A549 (cell line): ENCODE measurements around the gene CCDC97. TPM values are rescaled to one million over a fixed set of nuclear protein-coding genes. Genes with fewer than 3 reads are reported as not detected.
A peak's percentile ranks its signal among the peaks of the same experiment; 100 is the strongest.

Source experiments
- ATAC-seq, 2 experiments: fragments of 200-7000 bp in 1 of 2; fragments of >200 bp in 1 of 2; cut with Nextera tagmentation in 1 of 2; cut with Tn5 transposase in 1 of 2; 3 replicates each; pipeline versions ENCODE4 v1.8.0 to v1.9.1; 2018 to 2020; ENCODE audit warnings: mild to moderate bottlenecking in 1 of 2, moderate library complexity in 1 of 2
- CTCF ChIA-PET: fragments of 300-600 bp; sonication (Branson Sonifier 250); formaldehyde crosslinking; extraction: SDS; loops from one replicate; lab custom pipeline; 2021; ENCODE audit warnings: antibody characterized with exemption, inconsistent platforms; lab: Yijun Ruan, JAX
- POLR2A ChIA-PET: fragments of 350-600 bp; formaldehyde crosslinking; extraction: SDS; loops from one replicate; lab custom pipeline; 2021; ENCODE audit warnings: antibody characterized with exemption, inconsistent platforms; lab: Yijun Ruan, JAX
- DNase-seq, 2 experiments: peaks; one replicate each; pipeline versions ENCODE4 v3.0.0 to v3.0.0-alpha.2; 2011 to 2016; ENCODE audit warnings: low read depth in 1 of 2, low spot score in 1 of 2
- FAIRE-seq: peaks from 2 replicates; lab custom pipeline; 2011; peaks lifted over from hg19 to GRCh38; lab: Jason Lieb, UNC
- H3K27ac ChIP-seq, 2 experiments: fragments of >200 bp; sonication (Bioruptor Twin); formaldehyde crosslinking; 3 replicates each; pipeline ENCODE4 v1.5.1; 2016 to 2017
- H3K4me1 ChIP-seq: fragments of >200 bp; sonication (Bioruptor Twin); formaldehyde crosslinking; 3 replicates; pipeline ENCODE4 v1.6.1; 2016
- H3K4me2 ChIP-seq: fragments of >200 bp; sonication (Bioruptor Twin); formaldehyde crosslinking; 3 replicates; pipeline ENCODE4 v1.6.1; 2016
- H3K4me3 ChIP-seq: fragments of >200 bp; sonication (Bioruptor Twin); formaldehyde crosslinking; 3 replicates; pipeline ENCODE4 v1.5.1; 2016
- H3K9me3 ChIP-seq: fragments of >200 bp; sonication (Bioruptor Twin); formaldehyde crosslinking; 3 replicates; pipeline ENCODE4 v1.6.1; 2016
- ATOH8 ChIP-seq: fragments of 250-450 bp; sonication (Bioruptor Pico); IDR thresholded peaks from 2 replicates; pipeline ENCODE4 v1.5.0; 2020; ENCODE audit warnings: low read depth, mild to moderate bottlenecking, moderate library complexity
- BHLHE40 ChIP-seq: IDR thresholded peaks from 2 replicates; pipeline ENCODE4 v1.6.1; 2012; ENCODE audit warnings: low read depth, low read length, inconsistent platforms
- CBX2 ChIP-seq: fragments of 200-600 bp; sonication (generic); IDR thresholded peaks from 2 replicates; pipeline ENCODE4 v1.6.1; 2016; ENCODE audit warnings: low read depth, mild to moderate bottlenecking, borderline replicate concordance
- CEBPB ChIP-seq, 2 experiments: fragments of >200 bp in 1 of 2; sonication (Bioruptor Twin) in 1 of 2; formaldehyde crosslinking in 1 of 2; IDR thresholded peaks; 2 replicates each; pipeline ENCODE4 v1.6.1; 2012 to 2016
- CTCF ChIP-seq: fragments of >200 bp; sonication (Bioruptor Twin); formaldehyde crosslinking; IDR thresholded peaks from 3 replicates; pipeline ENCODE4 v1.5.1; 2016
- EHMT2 ChIP-seq: fragments of 200-600 bp; sonication (generic); IDR thresholded peaks from 2 replicates; pipeline ENCODE4 v1.6.1; 2016; ENCODE audit warnings: antibody characterized with exemption, low read depth, mild to moderate bottlenecking, moderate library complexity
- EP300 ChIP-seq, 2 experiments: fragments of >200 bp; sonication (Bioruptor Twin); formaldehyde crosslinking; IDR thresholded peaks; 2 replicates in 1 of 2; 3 replicates in 1 of 2; pipeline ENCODE4 v1.6.1; 2016 to 2017
- ESRRA ChIP-seq: fragments of 150-350 bp; IDR thresholded peaks from 2 replicates; pipeline ENCODE4 v1.6.1; 2014; ENCODE audit warnings: mild to moderate bottlenecking, low read length, borderline replicate concordance
- FOSB ChIP-seq: fragments of 250-450 bp; sonication (Bioruptor Pico); IDR thresholded peaks from 2 replicates; pipeline ENCODE4 v1.5.0; 2020; ENCODE audit warnings: mild to moderate bottlenecking, moderate library complexity
- FOXS1 ChIP-seq: fragments of 250-450 bp; sonication (Bioruptor Pico); IDR thresholded peaks from 2 replicates; pipeline ENCODE4 v1.5.0; 2020; ENCODE audit warnings: mild to moderate bottlenecking, moderate library complexity
- HDAC2 ChIP-seq: fragments of 200-600 bp; sonication (generic); IDR thresholded peaks from 2 replicates; pipeline ENCODE4 v1.6.1; 2016
- HES2 ChIP-seq: fragments of >200 bp; sonication (Bioruptor Twin); formaldehyde crosslinking; IDR thresholded peaks from 2 replicates; pipeline ENCODE4 v1.6.1; 2016
- HEYL ChIP-seq: fragments of 250-450 bp; sonication (Bioruptor Pico); IDR thresholded peaks from 2 replicates; pipeline ENCODE4 v1.8.0; 2021; ENCODE audit warnings: mild to moderate bottlenecking, moderate library complexity
- HOXA7 ChIP-seq: fragments of 250-450 bp; sonication (Bioruptor Pico); IDR thresholded peaks from 2 replicates; pipeline ENCODE4 v1.5.0; 2020; ENCODE audit warnings: mild to moderate bottlenecking, moderate library complexity
- HOXB13 ChIP-seq: fragments of 250-450 bp; sonication (Bioruptor Pico); IDR thresholded peaks from 2 replicates; pipeline ENCODE4 v1.5.0; 2020; ENCODE audit warnings: low read depth, mild to moderate bottlenecking, moderate library complexity
- HOXB5 ChIP-seq: fragments of 250-450 bp; sonication (Bioruptor Pico); IDR thresholded peaks from 2 replicates; pipeline ENCODE4 v1.5.0; 2020; ENCODE audit warnings: mild to moderate bottlenecking, moderate library complexity
- JUN ChIP-seq, 2 experiments: fragments of >200 bp; sonication (Bioruptor Twin); formaldehyde crosslinking; IDR thresholded peaks; 2 replicates in 1 of 2; 3 replicates in 1 of 2; pipeline ENCODE4 v1.6.1; 2016 to 2017
- JUNB ChIP-seq: fragments of >200 bp; sonication (Bioruptor Twin); formaldehyde crosslinking; IDR thresholded peaks from 2 replicates; pipeline ENCODE4 v1.6.1; 2016
- MAFK ChIP-seq: fragments of 450-650 bp; IDR thresholded peaks from 2 replicates; pipeline ENCODE4 v1.6.1; 2014; ENCODE audit not compliant: partially characterized antibody
- MAZ ChIP-seq: fragments of 150-350 bp; IDR thresholded peaks from 2 replicates; pipeline ENCODE4 v1.6.1; 2014; ENCODE audit warnings: antibody characterized with exemption, low read depth, low read length, borderline replicate concordance
- NR3C1 ChIP-seq: fragments of >200 bp; sonication (Bioruptor Twin); formaldehyde crosslinking; IDR thresholded peaks from 3 replicates; pipeline ENCODE4 v1.6.1; 2017
- PBX3 ChIP-seq: IDR thresholded peaks from 2 replicates; pipeline ENCODE4 v1.6.1; 2012
- POLR2AphosphoS2 ChIP-seq: conservative IDR thresholded peaks from 2 replicates; pipeline ENCODE4 v1.6.1; 2012; ENCODE audit warnings: low read length, improper control_type of control experiment, inconsistent platforms
- RARB ChIP-seq: fragments of 250-450 bp; sonication (Bioruptor Pico); IDR thresholded peaks from 2 replicates; pipeline ENCODE4 v1.8.0; 2021; ENCODE audit warnings: mild to moderate bottlenecking, moderate library complexity
- RCOR1 ChIP-seq: fragments of 150-350 bp; IDR thresholded peaks from 2 replicates; pipeline ENCODE4 v1.6.1; 2014; ENCODE audit warnings: antibody characterized with exemption, low read length, low read depth
- REST ChIP-seq: fragments of 200-600 bp; sonication (generic); IDR thresholded peaks from 2 replicates; pipeline ENCODE4 v1.6.1; 2016; ENCODE audit warnings: antibody characterized with exemption, mild to moderate bottlenecking, moderate library complexity
- RNF2 ChIP-seq: fragments of 200-600 bp; sonication (generic); IDR thresholded peaks from 2 replicates; pipeline ENCODE4 v1.6.1; 2016; ENCODE audit warnings: low read depth, mild to moderate bottlenecking, antibody characterized with exemption, moderate library complexity, borderline replicate concordance
- SREBF2 ChIP-seq: fragments of 450-650 bp; IDR thresholded peaks from 2 replicates; pipeline ENCODE4 v1.6.1; 2014; ENCODE audit warnings: mild to moderate bottlenecking, moderate library complexity
- USF2 ChIP-seq: fragments of 450-650 bp; IDR thresholded peaks from 2 replicates; pipeline ENCODE4 v1.6.1; 2014; ENCODE audit warnings: antibody characterized with exemption
- ZNF302 ChIP-seq: fragments of 250-450 bp; sonication (Bioruptor Pico); IDR thresholded peaks from 2 replicates; pipeline ENCODE4 v1.9.0; 2021; ENCODE audit warnings: inconsistent platforms, mild to moderate bottlenecking, moderate library complexity
- ZSCAN20 ChIP-seq: fragments of 250-450 bp; sonication (Bioruptor Pico); IDR thresholded peaks from 2 replicates; pipeline ENCODE4 v1.8.0; 2022; ENCODE audit warnings: mild to moderate bottlenecking, moderate library complexity
- WGBS: methylation state at CpG from one replicate; pipeline ENCODE4 v1.1.6; 2017; ENCODE audit errors: missing lambda C conversion rate; 5-methylcytosine and 5-hydroxymethylcytosine counted together
- polyA minus RNA-seq: library from RNA; depleted of rRNA, polyadenylated mRNA; stranded (reverse); fragments of >200 nt; gene quantifications from 2 replicates; pipeline ENCODE4 v1.2.3, GENCODE V29; 2011; rRNA and poly(A)+ RNA removed
- polyA plus RNA-seq, 4 experiments: library from polyadenylated mRNA; depleted of rRNA in 3 of 4; stranded (reverse); fragments of >200 nt; fragmentation: RNase III in 1 of 4; extraction: RNeasy Plus Mini Kit Qiagen cat#74134 plus additional on column Dnase treatment in 1 of 4; gene quantifications; 2 replicates in 3 of 4; 3 replicates in 1 of 4; pipeline ENCODE4 v1.2.3, GENCODE V29; 2011 to 2017

CCDC97 gene
- 18.7 and 21.4 TPM in 2 replicates for polyA plus RNA-seq (2011; rRNA removed)
- 18.9 and 24.5 TPM in 2 replicates for polyA plus RNA-seq (2012; cell fraction: cytosol; rRNA removed)
- 27.6 and 37.7 TPM in 2 replicates for polyA plus RNA-seq (2012; cell fraction: nucleus; rRNA removed)
- polyA plus RNA-seq (2017; fragmentation: RNase III; extraction: RNeasy Plus Mini Kit Qiagen cat#74134 plus additional on column Dnase treatment): 26.8 to 29.2 TPM (median 27.6 TPM) in 3 replicates
- 26.4 and 31.9 TPM in 2 replicates for polyA minus RNA-seq

- ATAC-seq (peak; percentile 60 to 78), FAIRE-seq (peak; percentile 95), DNase-seq (peak; percentile 94 to 99)
- CTCF ChIA-PET: interaction anchor here (1.0 to 19.5 kb wide), 14 partner anchors 10 to 260 kb away, joined by 3 to 598 read pairs (median 14); partner anchors contain the start of genes AXL, B9D2 and TGFB1
- peak within 1 kb of the TSS; percentile 89 for H3K4me2 ChIP-seq
- peak within 1 kb of the TSS; percentile 57 for H3K4me3 ChIP-seq
- POLR2A ChIA-PET: interaction anchor here (0.6 to 1.8 kb wide), 12 partner anchors 9 to 1074 kb away, joined by 3 to 11 read pairs (median 5); partner anchors contain the start of genes AXL, HNRNPUL1 and TGFB1
- H3K27ac ChIP-seq: peak within 1 kb of the TSS; percentile 91 to 92
- no peaks in the 10 kb centered on the region for H3K9me3 ChIP-seq
- peaks cover 24% of the 10 kb centered on the region for H3K4me1 ChIP-seq
- under 1% methylated on average over 47 of the region's 47 CpGs for WGBS
- TF ChIP-seq REST (peak; percentile 15; the same call in 1 of the 2 replicates), EHMT2 (no peak), HDAC2 (no peak; the same call in 1 of the 2 replicates), JUN (IDR thresholded peaks at IDR 0.05) (peak; percentile 99), HOXA7 (CRISPR knock-in tag) (peak; percentile 66), PBX3 (peak; percentile 80), FOSB (peak; percentile 80), BHLHE40 (no peak), FOXS1 (CRISPR knock-in tag) (no peak; the same call in 1 of the 2 replicates), RCOR1 (no peak), USF2 (peak; percentile 79), ATOH8 (peak; percentile 77; the same call in 1 of the 2 replicates), ZSCAN20 (CRISPR knock-in tag) (no peak), POLR2AphosphoS2 (peak; percentile 97), JUNB (0 out of 2 replicates have a peak, but pooled peaks have one; percentile 19), SREBF2 (no peak), MAZ (peak; percentile 89; the same call in 1 of the 2 replicates), HEYL (CRISPR knock-in tag) (no peak), ESRRA (no peak), RARB (CRISPR knock-in tag) (peak; percentile 87), HES2 (no peak), EP300 (IDR thresholded peaks at IDR 0.05) (peak in 1 of 2 experiments; percentile 58; a peak in 1 of 5 replicates), MAFK (no peak), ZNF302 (CRISPR knock-in tag) (no peak), CBX2 (no peak), CEBPB (IDR thresholded peaks at IDR 0.05) (peak in 1 of 2 experiments; percentile 53; a peak in 3 of 4 replicates), NR3C1 (no peak), CTCF (no peak), HOXB13 (CRISPR knock-in tag) (no peak), HOXB5 (peak; percentile 79), RNF2 (no peak)
These were observed at the start of gene CCDC97 for GRCh38 chr19:41310033-41310831. TSS of gene CCDC97 (plus strand) at chr19:41310172. CDS start at chr19:41310311, 139 bp downstream.
